ENCODE results near the gene GATAD2A. TPM values are rescaled to one million over a fixed set of nuclear protein-coding genes. Genes with fewer than 3 reads are reported as not detected.
"Not testable (repeated sequence)": the region's sequence is repeated elsewhere in the genome, so short reads cannot be mapped to it uniquely, and the experiment has no call there.

GATAD2A gene
- total RNA-seq, 1 donor from 2014 or later = 110 TPM

DNA sequence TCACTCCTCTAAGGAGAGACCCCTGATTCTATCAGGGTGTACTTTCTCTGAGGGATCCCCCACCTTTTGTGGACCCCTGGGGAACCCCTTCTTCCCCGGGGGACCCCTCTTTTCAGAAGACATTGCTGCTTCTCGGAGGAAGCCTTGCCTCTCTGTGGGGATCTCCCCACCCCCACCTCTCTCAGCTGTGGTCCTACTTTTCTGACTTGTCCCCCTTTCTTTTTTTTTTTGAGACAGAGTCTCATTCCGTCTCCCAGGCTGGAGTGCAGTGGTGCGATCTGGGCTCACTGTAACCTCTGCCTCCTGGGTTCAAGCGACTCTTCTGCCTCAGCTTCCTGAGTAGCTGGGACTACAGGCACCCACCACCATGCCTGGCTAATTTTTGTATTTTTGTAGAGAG is 18.4 kb upstream of the GATAD2A start:
- DNase-seq (ENCODE audit: low spot score) = no peak

DNA sequence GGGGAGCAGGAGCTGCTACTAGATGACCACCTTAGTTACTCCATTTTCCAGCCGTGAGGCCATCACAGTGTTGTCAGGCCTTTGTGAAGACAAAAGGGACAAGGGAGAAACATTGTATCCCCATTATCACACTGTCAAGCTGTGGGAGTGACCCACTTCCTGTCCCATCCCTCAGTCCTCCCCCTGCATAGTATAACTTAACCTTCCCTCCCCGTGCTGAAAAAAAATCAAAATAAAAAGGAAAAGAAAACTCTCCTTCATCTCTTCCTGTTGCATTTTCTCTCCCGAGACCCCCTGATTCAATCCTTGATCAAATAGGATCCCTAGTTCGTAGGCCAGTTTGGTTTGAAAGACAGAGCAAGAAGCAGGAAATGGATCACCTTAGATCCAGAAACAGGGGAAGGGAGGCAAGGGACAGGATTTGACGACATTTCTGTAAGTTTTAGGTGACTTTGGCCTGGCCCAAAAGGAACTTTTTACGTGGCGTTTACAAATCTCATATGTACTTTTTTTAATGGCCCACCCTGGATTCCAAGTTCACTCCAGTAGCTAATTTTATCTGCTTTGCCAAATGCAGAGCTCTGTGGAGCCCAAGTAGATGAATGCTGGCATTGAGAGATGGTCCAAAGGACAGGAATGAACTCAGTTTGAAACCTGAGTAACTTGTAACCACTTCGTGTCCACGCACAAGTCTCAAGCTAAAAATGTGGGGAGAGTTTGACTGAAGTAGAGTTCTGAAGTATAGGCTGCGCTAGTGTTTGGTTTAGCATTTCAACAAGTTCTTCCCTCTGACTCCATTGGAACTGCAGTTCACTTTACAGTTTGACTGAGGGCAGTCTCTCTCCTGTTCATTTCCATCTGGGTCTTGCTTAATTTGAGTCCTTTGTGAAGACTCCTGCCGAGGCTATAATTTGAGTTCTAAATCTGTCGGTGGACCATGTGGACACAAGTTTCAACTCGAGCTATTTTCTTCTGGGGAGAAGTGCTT is 16.6 kb upstream of the GATAD2A start:
- no peak for DNase-seq (ENCODE audit: low spot score)

DNA sequence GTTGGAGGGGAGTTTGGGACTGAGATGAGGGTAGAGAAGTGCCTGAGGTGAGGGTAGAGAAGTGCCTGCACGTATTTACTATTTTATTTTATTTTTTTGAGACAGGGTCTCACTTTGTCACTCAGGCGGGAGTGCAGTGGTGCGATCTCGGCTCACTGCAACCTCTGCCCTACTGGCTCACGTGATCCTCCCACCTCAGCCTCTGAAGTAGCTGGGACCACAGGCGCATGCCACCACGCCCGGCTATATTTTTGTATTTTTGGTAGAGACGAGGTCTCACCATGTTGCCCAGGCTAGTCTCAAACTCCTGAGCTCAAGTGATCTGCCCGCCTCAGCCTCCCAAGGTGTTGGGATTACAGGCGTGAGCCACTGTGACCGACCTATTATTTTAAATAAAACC is 15.8 kb upstream of the GATAD2A start:
- not testable (repeated sequence) for DNase-seq (ENCODE audit: low spot score)

DNA sequence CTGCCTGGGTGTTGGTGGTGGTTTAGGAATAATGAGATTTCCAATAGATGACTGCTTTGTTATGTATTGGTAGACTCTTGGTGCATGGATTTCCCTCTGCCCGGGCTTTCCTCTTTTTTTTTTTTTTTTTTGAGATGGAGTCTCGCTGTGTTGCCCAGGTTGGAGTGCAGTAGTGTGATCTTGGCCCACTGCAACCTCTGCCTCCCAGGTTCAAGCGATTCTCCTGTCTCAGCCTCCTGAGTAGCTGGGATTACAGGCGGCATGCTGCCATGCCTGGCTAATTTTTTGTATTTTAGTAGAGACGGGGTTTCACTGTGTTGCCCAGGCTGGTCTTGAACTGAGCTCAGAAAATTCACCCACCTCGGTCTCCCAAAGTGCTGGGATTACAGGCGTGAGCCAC is 11.1 kb upstream of the GATAD2A start:
- not testable (repeated sequence) for DNase-seq (ENCODE audit: low spot score)

DNA sequence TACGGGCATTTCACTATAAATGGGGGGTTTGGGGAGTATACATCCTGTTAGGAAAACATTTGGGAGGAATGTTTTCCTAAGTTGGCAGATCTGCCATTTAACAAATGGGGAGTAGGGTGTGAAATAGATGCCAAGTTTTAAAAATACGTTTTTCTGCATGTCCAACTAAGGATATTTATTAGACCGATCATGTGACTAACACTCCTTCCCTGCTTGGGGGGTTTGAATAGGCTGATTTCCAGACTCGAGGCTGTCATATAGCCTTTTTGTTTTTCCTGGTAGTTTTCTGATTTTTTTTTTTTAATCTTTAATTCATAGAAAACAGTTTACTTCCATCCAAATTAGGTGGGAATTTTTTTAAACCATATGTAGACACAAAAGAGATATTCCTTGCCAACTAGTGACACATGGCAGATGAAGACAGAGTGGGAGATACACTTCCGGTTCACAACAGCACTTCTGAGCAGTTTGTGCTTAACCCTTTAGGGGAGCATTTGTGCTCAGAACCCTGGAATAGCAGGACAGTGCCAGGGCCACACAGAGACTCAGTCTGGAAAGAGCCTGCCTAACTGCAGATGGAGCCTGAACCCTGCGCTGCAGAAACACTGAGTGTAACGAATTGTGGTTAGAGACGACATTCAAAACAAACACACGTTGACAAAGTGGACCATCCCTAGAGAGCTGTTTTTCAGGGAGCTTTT is 5.6 kb upstream of the GATAD2A start:
- no peak for DNase-seq (ENCODE audit: low spot score)

DNA sequence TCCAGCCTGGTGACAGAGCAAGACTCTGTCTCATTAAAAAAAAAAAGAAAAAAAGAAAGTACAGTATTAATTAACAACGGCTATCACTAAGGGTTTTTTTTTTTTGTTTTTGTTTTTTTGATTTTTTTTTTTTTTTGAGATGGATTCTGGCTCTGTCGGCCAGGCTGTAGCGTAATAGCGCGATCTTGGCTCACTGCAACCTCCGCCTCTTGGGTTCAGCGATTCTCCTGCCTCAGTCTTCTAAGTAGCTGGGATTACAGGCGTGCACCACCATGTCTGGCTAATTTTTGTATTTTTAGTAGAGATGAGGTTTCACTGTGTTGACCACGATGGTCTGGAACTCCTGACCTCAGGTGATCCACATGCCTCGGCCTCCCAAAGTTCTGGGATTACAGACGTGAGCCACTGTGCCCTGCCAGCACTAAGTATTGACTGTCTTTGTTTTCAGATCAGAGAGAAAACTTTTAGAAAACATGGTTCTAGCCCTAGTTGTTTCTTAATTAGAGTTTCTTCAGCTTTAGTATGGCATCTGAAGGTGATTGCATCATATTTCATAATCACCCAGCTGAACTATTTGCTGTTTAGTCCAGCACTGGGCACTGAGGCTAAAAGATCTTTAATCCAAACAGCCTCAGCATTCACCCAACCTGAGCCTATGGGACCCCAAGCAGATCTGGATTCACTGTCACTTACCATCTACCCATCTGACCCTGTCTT is 2.7 kb upstream of the GATAD2A start:
- no peak for DNase-seq (ENCODE audit: low spot score)

DNA sequence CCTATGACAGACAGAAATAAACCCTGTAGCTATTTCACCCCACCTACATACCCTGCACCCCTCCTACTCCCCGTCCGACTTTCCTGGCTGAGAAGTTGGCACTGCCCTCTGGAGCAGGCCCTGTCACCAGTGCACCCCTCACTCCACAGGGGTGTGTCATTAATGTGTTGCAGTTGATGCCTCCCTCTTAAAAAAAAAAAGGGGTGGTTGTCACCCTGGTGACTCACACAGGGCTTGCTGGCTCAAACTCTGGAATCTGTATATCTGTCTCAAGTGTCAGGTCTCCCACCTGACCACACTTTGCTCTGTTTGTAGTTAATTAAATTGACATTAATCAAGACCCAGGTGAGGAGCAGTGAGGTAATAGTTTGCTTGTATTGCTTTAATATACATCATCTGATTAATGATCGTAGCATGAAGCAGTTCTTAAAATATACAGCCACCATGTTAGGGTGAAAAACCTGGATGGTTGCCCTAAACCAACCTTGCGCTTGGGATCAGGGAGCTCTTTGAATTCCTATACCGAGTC is 2.0 kb upstream of the GATAD2A start:
- DNase-seq (ENCODE audit: low spot score) = no peak

DNA sequence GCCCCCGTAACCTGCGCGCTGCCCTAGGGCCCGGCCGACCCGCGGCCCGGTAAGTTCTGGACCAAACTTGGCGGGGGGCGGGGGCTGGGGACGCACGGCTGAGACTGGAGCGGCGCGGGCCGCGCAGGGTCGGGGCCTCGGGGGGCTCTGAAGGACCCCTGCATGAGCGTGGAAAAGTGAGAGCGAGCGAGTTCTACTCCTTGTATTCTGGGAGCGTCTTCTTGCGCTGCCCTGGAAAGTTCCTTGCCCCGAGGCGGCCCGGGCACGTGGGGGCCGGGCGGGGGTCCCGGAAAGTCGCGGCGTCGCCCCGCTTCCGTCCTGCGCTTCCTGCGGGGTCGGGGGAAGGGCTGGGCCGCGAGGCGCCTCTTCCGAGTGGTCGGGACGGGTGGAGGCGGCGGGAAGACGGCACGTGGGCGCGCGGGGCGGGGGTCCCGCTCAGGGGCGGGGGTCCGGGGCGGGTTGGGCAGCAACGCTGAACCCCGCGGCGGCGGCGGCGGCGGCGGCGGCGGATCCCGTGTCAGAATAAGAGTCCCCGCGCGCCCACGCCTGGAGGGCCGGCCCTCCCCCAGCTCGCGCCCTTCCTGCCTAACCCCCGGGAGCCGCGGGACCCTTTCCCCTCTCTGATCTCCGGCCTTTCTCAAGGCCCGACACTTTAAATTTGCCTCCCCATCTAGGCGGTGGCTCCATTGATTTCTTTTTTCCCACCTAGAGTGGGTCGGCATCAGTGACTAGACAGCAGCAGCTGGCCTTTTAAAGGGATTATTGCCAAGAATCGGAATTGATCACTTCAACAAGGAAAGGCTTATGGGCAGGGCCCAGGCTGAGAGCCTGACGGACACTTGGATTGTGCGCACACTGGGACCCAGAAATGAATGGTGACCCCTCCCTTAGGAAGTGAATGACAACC is 749 bp downstream of the GATAD2A start:
- DNase-seq (ENCODE audit: low spot score) = peak; percentile 39

DNA sequence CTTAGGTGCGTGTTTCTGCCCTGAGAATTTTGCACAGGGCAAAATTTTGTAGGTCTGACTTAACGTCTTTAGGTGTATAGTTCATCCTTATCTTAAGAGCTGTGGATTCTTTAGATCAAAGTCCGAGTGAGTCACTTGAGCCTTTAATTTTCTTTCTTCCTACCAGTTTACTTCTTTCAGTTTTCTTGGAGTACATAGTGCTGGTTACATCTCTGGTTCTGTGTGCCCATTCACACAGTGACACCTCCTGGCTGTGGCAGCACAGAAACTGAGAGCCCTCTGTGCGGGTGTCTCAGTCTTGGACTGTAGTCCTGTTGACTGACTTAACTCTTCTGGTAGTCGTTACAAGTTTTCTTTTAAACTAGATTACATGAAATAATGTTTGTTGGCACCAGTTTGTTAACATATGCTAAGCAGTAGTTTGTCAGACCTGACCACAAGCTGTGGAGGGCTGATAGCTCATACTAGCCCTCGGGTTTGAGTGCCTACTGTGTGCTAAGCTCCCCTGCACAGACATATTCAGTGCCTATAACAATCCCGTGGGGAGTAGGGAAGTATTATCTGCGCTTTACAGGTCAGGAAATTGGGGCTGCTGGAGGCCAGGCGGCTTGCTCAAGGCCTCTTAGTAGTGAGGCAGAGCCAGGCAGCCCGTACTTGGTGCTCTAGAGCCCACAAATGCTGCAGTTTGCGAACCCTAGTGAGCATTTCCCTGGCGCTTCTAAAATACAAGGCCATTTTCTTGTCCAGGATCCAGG is 1.6 kb downstream of the GATAD2A start:
- DNase-seq (ENCODE audit: low spot score) = peak; percentile 42

DNA sequence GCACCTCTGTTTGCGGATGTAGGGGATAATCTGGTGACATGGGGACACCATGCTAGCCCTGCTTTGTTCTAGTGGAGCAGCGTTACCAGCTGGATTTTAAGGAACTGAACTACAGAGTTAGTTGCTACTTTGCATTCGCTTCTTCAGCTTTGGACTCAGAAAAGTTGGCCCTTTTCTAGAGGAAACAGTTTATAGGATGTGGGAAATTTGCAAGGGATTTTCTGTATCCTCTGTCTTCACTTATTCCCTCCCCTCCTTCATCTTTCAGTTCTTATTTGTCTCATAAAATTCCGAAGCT is 2.1 kb downstream of the GATAD2A start:
- DNase-seq (ENCODE audit: low spot score) = no peak

DNA sequence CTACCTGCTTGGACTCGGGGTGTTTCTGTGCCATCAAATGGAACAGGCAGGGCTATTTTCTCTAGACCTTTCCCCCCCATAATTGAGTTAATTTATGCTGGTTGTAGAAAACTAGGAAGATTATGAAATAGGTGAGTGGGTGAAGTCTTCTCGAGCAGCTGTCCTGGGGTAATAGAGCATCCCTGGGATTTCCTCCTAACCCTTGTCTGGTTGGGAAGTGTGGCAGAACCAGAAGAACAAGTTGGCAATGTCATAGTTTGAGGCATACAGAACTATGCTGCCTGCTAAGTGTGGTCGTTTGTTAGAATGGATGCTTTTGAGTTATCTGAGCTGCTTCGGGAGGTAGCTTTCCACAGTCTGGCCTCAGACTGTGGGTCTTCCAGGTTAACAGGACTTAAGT is 3.7 kb downstream of the GATAD2A start:
- DNase-seq (ENCODE audit: low spot score) = no peak

DNA sequence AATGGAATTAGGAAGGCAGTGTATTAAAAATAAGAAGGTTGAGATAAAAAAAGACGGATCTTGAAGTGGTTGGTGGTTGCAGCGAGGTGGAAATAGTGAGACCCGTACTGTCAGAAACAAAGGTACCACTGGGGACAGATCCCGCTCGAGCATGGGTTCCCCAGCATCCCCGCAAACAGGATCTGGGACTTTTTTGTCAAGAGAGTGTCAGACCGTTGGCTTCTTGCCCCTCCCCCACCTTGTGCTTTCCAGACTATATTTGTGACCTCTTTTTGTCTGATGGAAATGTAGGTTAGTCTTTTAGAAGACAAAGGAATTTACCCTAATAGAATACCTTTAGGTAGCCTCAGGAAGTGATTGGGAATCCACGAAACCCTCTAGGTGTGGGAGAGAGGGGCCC is 4.2 kb downstream of the GATAD2A start:
- no peak for DNase-seq (ENCODE audit: low spot score)

DNA sequence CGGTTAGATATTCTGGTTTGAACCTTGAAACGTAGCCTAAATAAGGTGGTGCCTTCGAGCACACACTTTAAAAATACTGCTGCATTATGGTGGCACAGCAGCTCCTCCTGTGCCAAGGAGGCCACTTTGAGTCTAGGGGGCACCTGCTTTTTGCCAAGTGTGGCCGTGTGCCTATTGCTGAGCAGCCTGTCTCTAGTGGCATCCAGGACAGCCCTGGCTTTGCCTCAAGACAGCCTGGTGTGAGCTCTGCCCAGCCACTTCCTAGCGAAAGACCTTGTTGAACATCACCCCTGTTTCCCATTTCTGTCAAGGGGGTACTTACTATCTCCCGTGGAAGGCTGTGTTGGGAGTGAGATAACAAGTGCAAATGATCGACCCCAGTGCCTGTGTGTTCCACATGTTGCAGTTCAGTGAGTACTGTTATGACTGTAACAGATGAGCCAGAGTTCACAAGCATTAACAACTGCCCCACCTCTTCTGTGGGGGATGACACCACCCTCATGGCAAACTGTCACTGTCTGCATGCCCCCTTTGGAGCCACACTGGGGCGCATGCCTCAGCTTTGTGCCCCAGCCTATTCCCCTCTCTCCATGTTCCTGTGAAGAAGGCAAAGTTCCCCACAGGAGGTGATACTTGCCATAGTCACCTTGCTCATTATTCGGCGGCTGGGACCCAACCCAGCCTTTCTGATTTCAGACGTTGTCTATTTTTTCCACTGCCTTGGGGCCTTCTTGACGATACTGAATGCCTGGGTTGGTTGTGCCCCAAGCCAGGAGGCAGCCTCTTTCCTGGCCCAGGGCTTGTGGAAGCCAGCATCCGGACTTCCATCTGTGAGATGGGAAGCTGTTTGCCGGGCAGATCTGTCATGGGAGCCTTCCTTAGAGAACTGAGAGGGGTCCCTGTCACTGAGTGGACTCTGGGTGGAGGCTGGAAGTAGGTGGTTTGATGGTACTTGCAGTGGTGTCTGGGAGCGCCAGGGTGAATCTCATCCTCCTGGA is 5.4 kb downstream of the GATAD2A start:
- no peak for DNase-seq (ENCODE audit: low spot score)

DNA sequence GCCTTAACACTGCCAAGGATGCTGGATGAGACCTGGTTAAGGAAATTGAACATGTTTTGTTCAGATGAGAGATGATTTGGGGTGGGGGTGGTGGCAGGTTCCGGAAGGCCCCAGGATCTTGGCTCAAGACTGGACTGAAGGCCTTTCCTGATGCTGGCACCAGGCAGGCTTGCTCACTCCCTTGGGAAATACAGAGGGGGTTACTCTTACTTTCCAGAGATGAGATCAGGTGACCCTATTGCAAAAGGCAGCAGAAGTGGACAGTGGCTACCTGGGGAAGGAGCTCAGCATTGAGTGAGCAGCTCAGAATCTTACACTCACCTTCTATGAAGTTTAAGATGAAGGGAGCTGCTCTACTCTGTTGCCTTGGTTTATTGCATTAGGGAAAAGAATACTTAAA is 10.8 kb downstream of the GATAD2A start:
- no peak for DNase-seq (ENCODE audit: low spot score)

DNA sequence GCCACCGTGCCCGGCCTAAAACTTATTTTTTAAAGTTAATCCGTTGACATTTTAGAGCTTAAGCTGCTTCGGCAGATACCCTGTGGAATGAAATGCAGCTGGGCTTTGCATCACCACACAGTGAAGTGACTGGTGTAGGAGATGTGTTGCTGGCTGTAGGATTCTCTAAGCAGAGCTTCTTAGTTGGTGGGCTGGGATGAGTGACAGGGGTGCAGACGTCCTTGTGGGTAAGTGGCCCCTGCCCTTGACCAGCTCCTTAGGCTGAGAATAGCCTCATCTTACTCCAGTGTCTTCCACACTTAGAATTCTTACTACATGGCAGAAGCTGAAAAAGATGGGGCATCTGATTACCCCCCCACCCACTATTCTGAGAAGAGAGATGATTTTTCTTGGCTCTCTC is 11.6 kb downstream of the GATAD2A start:
- DNase-seq (ENCODE audit: low spot score) = no peak

DNA sequence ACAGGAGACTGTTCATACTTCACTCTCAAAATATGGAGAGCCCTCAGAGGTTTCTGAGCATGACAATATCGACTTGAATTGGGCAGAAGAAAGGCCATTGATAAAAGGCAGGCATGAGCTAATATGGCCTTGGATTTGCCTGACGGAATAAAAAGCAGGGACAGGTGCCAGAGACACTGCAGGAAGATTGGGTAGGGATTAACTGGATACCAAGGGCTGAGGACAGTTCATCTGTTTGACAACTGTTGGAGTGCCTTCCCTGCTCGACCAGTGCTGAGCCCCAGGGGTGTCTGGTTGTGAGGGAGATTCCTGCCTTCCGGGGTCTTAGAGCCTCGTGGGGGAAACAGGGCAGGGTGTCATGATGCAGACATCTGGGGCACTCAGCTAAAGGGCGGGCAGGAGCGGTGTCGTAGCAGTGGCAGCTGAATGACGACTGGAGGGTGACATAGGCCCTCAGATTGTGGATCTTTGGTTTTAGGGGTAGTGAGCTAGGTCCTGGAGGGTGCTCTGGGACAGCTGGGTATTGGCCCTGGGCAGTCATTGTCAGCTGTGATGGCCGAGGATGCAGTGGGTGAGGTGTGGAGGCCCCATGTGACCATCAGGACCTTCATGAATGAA is 12.3 kb downstream of the GATAD2A start:
- no peak for DNase-seq (ENCODE audit: low spot score)

DNA sequence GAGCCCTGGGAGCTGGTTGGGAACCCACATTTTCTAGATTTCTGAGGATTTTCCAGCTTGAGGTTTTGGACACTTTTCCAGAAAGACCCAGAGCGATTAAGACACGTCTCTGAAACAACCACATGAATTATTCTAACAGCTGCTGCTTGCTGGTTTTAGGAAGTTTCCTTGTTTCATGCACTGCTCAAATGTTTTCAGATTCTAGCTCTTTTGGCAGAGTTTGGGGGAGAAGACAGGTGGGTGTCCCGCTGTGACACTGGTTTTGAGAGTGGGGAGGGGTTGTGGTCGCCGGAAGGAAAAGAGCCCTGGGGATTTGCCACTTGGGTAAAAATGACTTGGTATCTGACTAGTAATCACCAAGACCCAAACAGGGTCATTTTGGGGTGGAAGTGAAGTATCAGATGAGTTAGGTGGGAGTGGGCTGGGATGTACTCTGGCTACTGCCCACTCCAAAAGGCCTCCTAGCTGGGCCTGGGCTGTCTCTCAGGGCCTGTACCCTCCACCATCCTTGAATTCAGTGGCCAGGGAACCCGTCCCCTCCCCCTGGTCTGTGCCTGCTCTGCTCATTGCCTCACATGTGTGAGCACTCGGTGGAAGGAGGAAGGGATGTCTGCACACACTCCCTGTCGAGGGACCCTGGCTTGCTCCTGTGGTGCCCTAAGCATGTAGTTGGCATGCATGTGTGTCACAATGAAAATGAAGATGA is 13.2 kb downstream of the GATAD2A start:
- no peak for DNase-seq (ENCODE audit: low spot score)

Data from mucosa of gallbladder (tissue), 1 donor.